Measurements from ENCODE around the gene ABLIM2. TPM values are rescaled to one million over a fixed set of nuclear protein-coding genes. Genes with fewer than 3 reads are reported as not detected.

Gene ABLIM2
- polyA plus RNA-seq, 2 donors, result 12.4 to 14.4 TPM

DNA sequence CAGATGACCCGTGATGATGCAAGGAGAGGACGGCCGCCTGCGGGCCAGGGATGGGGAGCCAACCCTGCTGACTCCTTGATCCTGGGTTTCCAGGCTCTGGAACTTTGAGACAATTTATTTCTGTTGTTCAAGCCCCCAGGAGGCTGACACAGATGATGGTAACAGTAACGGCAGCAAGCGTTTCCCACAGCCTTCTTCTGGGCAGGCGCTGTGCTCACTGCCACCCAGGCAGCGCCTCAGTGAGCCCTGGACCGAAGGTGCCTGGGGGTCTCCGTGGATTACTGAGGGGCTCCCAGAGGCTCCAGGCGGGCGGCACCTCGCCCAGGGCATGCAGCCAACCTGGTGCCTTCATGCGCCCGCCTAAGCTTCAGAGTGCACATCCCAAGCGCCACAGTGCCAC lies 115.0 kb downstream of the ABLIM2 start:
- WGBS, 2 donors, result 87 to 88% methylated on average over 16 of the region's 16 CpGs
- Histone ChIP-seq H3K36me3 (ENCODE audit: control insufficient read depth in 2 of 2, insufficient read depth in 2 of 2, low read length in 1 of 2) (peaks cover 0 to 7% of the 10 kb centered on the region in 2 donors), H3K27ac (ENCODE audit: low read depth in 2 of 2, low read length in 1 of 2) (no peak overlapping the region), H3K9me3 (ENCODE audit: control insufficient read depth in 2 of 2, insufficient read depth in 1 of 2, low read depth in 1 of 2, low read length in 1 of 2) (no peaks in the 10 kb centered on the region), H3K27me3 (ENCODE audit: control insufficient read depth in 1 of 2, insufficient read depth in 2 of 2, low read length in 2 of 2) (no peaks in the 10 kb centered on the region), H3K4me1 (ENCODE audit: control insufficient read depth in 2 of 2, insufficient read depth in 2 of 2, low read length in 1 of 2) (no peaks in the 10 kb centered on the region), H3K4me3 (ENCODE audit: low read depth in 1 of 2, low read length in 2 of 2) (no peak overlapping the region)

- H3K4me1 ChIP-seq (ENCODE audit: control insufficient read depth in 2 of 2, insufficient read depth in 2 of 2, low read length in 1 of 2), result no peaks in the 10 kb centered on the region
- H3K27ac ChIP-seq (ENCODE audit: low read depth in 2 of 2, low read length in 1 of 2), result no peak overlapping the region
- no peaks in the 10 kb centered on the region for H3K27me3 ChIP-seq (ENCODE audit: control insufficient read depth in 1 of 2, insufficient read depth in 2 of 2, low read length in 2 of 2)
- WGBS, 2 donors, result 82 to 87% methylated on average over 11 of the region's 11 CpGs
- H3K4me3 ChIP-seq (ENCODE audit: low read depth in 1 of 2, low read length in 2 of 2), result no peak overlapping the region
- peaks cover 0 to 7% of the 10 kb centered on the region in 2 donors for H3K36me3 ChIP-seq (ENCODE audit: control insufficient read depth in 2 of 2, insufficient read depth in 2 of 2, low read length in 1 of 2)
- no peaks in the 10 kb centered on the region for H3K9me3 ChIP-seq (ENCODE audit: control insufficient read depth in 2 of 2, insufficient read depth in 1 of 2, low read depth in 1 of 2, low read length in 1 of 2)
Measured at GRCh38 chr4:8041868-8042267, 116.7 kb downstream of the ABLIM2 start.

GRCh38 chr4:8041172-8041571 lies 117.4 kb downstream of the ABLIM2 start:
- Histone ChIP-seq H3K9me3 (ENCODE audit: control insufficient read depth in 2 of 2, insufficient read depth in 1 of 2, low read depth in 1 of 2, low read length in 1 of 2) (no peaks in the 10 kb centered on the region), H3K36me3 (ENCODE audit: control insufficient read depth in 2 of 2, insufficient read depth in 2 of 2, low read length in 1 of 2) (peaks cover 0 to 7% of the 10 kb centered on the region in 2 donors), H3K4me1 (ENCODE audit: control insufficient read depth in 2 of 2, insufficient read depth in 2 of 2, low read length in 1 of 2) (no peaks in the 10 kb centered on the region), H3K4me3 (ENCODE audit: low read depth in 1 of 2, low read length in 2 of 2) (no peak overlapping the region), H3K27ac (ENCODE audit: low read depth in 2 of 2, low read length in 1 of 2) (no peak overlapping the region), H3K27me3 (ENCODE audit: control insufficient read depth in 1 of 2, insufficient read depth in 2 of 2, low read length in 2 of 2) (no peaks in the 10 kb centered on the region)
- WGBS, 2 donors, result 93 to 95% methylated on average over 7 of the region's 7 CpGs

- no peaks in the 10 kb centered on the region for H3K4me1 ChIP-seq (ENCODE audit: control insufficient read depth in 2 of 2, insufficient read depth in 2 of 2, low read length in 1 of 2)
- H3K4me3 ChIP-seq (ENCODE audit: low read depth in 1 of 2, low read length in 2 of 2), result no peak overlapping the region
- no peaks in the 10 kb centered on the region for H3K27me3 ChIP-seq (ENCODE audit: control insufficient read depth in 1 of 2, insufficient read depth in 2 of 2, low read length in 2 of 2)
- H3K9me3 ChIP-seq (ENCODE audit: control insufficient read depth in 2 of 2, insufficient read depth in 1 of 2, low read depth in 1 of 2, low read length in 1 of 2), result no peaks in the 10 kb centered on the region
- H3K36me3 ChIP-seq (ENCODE audit: control insufficient read depth in 2 of 2, insufficient read depth in 2 of 2, low read length in 1 of 2), result peaks cover 0 to 11% of the 10 kb centered on the region in 2 donors
- WGBS, 2 donors, result 82 to 83% methylated on average over 7 of the region's 7 CpGs
- no peak overlapping the region for H3K27ac ChIP-seq (ENCODE audit: low read depth in 2 of 2, low read length in 1 of 2)
Measured at GRCh38 chr4:8040607-8041006, 118.0 kb downstream of the ABLIM2 start.

GRCh38 chr4:8039853-8040252 lies 118.8 kb downstream of the ABLIM2 start:
- Histone ChIP-seq H3K4me1 (ENCODE audit: control insufficient read depth in 2 of 2, insufficient read depth in 2 of 2, low read length in 1 of 2) (no peaks in the 10 kb centered on the region), H3K4me3 (ENCODE audit: low read depth in 1 of 2, low read length in 2 of 2) (no peak overlapping the region), H3K9me3 (ENCODE audit: control insufficient read depth in 2 of 2, insufficient read depth in 1 of 2, low read depth in 1 of 2, low read length in 1 of 2) (no peaks in the 10 kb centered on the region), H3K27me3 (ENCODE audit: control insufficient read depth in 1 of 2, insufficient read depth in 2 of 2, low read length in 2 of 2) (no peaks in the 10 kb centered on the region), H3K27ac (ENCODE audit: low read depth in 2 of 2, low read length in 1 of 2) (no peak overlapping the region), H3K36me3 (ENCODE audit: control insufficient read depth in 2 of 2, insufficient read depth in 2 of 2, low read length in 1 of 2) (peaks cover 0 to 11% of the 10 kb centered on the region in 2 donors)
- WGBS, 2 donors, result 84 to 88% methylated on average over 11 of the region's 11 CpGs

GRCh38 chr4:8039290-8039689 lies 119.3 kb downstream of the ABLIM2 start:
- 41 to 42% methylated on average over 6 of the region's 6 CpGs for WGBS, 2 donors
- no peaks in the 10 kb centered on the region for H3K9me3 ChIP-seq (ENCODE audit: control insufficient read depth in 2 of 2, insufficient read depth in 1 of 2, low read depth in 1 of 2, low read length in 1 of 2)
- peaks cover 0 to 11% of the 10 kb centered on the region in 2 donors for H3K36me3 ChIP-seq (ENCODE audit: control insufficient read depth in 2 of 2, insufficient read depth in 2 of 2, low read length in 1 of 2)
- no peak overlapping the region for H3K4me3 ChIP-seq (ENCODE audit: low read depth in 1 of 2, low read length in 2 of 2)
- H3K4me1 ChIP-seq (ENCODE audit: control insufficient read depth in 2 of 2, insufficient read depth in 2 of 2, low read length in 1 of 2), result no peaks in the 10 kb centered on the region
- no peak overlapping the region for H3K27ac ChIP-seq (ENCODE audit: low read depth in 2 of 2, low read length in 1 of 2)
- H3K27me3 ChIP-seq (ENCODE audit: control insufficient read depth in 1 of 2, insufficient read depth in 2 of 2, low read length in 2 of 2), result no peaks in the 10 kb centered on the region

GRCh38 chr4:8038719-8039251 lies 119.8 kb downstream of the ABLIM2 start:
- Histone ChIP-seq H3K27ac (ENCODE audit: low read depth in 2 of 2, low read length in 1 of 2) (no peak overlapping the region), H3K27me3 (ENCODE audit: control insufficient read depth in 1 of 2, insufficient read depth in 2 of 2, low read length in 2 of 2) (no peaks in the 10 kb centered on the region), H3K9me3 (ENCODE audit: control insufficient read depth in 2 of 2, insufficient read depth in 1 of 2, low read depth in 1 of 2, low read length in 1 of 2) (peaks cover 0 to 4% of the 10 kb centered on the region in 2 donors), H3K4me1 (ENCODE audit: control insufficient read depth in 2 of 2, insufficient read depth in 2 of 2, low read length in 1 of 2) (no peaks in the 10 kb centered on the region), H3K36me3 (ENCODE audit: control insufficient read depth in 2 of 2, insufficient read depth in 2 of 2, low read length in 1 of 2) (peaks cover 0 to 12% of the 10 kb centered on the region in 2 donors), H3K4me3 (ENCODE audit: low read depth in 1 of 2, low read length in 2 of 2) (no peak overlapping the region)
- 73 to 77% methylated on average over 7 of the region's 7 CpGs for WGBS, 2 donors

GRCh38 chr4:8038083-8038482 lies 120.5 kb downstream of the ABLIM2 start:
- WGBS, 2 donors, result 85 to 92% methylated on average over 2 of the region's 2 CpGs
- Histone ChIP-seq H3K36me3 (ENCODE audit: control insufficient read depth in 2 of 2, insufficient read depth in 2 of 2, low read length in 1 of 2) (peaks cover 0 to 6% of the 10 kb centered on the region in 2 donors), H3K4me3 (ENCODE audit: low read depth in 1 of 2, low read length in 2 of 2) (no peak overlapping the region)

DNA sequence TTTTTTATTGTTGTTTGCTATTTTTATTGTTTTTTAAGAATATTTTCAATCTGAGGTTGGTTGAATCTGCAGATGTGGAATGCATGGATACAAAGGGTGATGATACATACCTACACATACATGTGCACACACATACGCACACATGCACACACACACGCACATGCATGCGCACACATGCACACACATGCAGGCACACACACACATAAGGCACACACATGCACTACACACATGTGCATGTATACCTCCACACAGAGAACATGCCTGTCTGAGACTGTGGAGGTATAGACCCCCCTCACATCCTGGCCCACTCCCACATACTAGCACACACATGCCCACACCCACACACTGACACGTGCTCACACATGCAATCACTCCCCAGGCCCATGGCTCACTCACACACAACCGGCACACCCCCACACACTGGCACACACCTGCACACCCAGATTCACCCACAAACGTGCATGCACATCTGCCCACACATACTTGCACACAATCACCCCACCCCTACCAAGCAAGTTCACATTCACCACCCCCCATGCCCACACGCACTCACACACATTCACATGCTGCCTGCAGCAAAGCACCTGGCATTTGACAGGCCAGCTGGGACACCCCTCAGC lies 121.4 kb downstream of the ABLIM2 start:
- Histone ChIP-seq H3K4me1 (ENCODE audit: control insufficient read depth in 2 of 2, insufficient read depth in 2 of 2, low read length in 1 of 2) (no peaks in the 10 kb centered on the region), H3K36me3 (ENCODE audit: control insufficient read depth in 2 of 2, insufficient read depth in 2 of 2, low read length in 1 of 2) (peaks cover 0 to 6% of the 10 kb centered on the region in 2 donors), H3K9me3 (ENCODE audit: control insufficient read depth in 2 of 2, insufficient read depth in 1 of 2, low read depth in 1 of 2, low read length in 1 of 2) (peaks cover 0 to 6% of the 10 kb centered on the region in 2 donors), H3K4me3 (ENCODE audit: low read depth in 1 of 2, low read length in 2 of 2) (no peak overlapping the region), H3K27me3 (ENCODE audit: control insufficient read depth in 1 of 2, insufficient read depth in 2 of 2, low read length in 2 of 2) (no peaks in the 10 kb centered on the region), H3K27ac (ENCODE audit: low read depth in 2 of 2, low read length in 1 of 2) (no peak overlapping the region)
- 75 to 78% methylated on average over 7 of the region's 7 CpGs for WGBS, 2 donors

More at GRCh38 chr4:8038083-8038482, 120.5 kb downstream of the ABLIM2 start:
- no peaks in the 10 kb centered on the region for H3K4me1 ChIP-seq (ENCODE audit: control insufficient read depth in 2 of 2, insufficient read depth in 2 of 2, low read length in 1 of 2)
- no peak overlapping the region for H3K27ac ChIP-seq (ENCODE audit: low read depth in 2 of 2, low read length in 1 of 2)
- peaks cover 0 to 6% of the 10 kb centered on the region in 2 donors for H3K9me3 ChIP-seq (ENCODE audit: control insufficient read depth in 2 of 2, insufficient read depth in 1 of 2, low read depth in 1 of 2, low read length in 1 of 2)
- no peaks in the 10 kb centered on the region for H3K27me3 ChIP-seq (ENCODE audit: control insufficient read depth in 1 of 2, insufficient read depth in 2 of 2, low read length in 2 of 2)

DNA sequence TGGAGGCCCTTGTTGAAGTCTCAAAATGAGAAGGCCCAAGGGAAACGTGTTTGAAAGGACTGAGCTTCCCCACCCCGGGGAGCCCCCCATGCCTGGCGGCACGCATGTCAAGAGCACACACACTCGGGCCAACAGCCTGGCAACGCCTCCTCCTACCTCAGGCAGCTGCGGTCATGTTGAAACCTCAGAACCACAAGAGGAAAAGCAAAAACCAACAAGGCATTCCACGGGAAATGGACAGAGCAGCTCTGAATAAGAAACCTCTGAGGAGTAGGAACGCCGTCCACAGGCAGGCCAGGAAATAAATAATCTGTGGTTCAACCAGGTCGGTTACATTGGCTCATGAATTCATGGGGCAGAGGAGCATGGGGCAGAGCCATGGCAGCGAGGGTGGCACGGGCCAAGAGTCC lies 123.2 kb downstream of the ABLIM2 start:
- H3K4me3 ChIP-seq (ENCODE audit: low read depth in 1 of 2, low read length in 2 of 2), result no peak overlapping the region
- H3K9me3 ChIP-seq (ENCODE audit: control insufficient read depth in 2 of 2, insufficient read depth in 1 of 2, low read depth in 1 of 2, low read length in 1 of 2), result peaks cover 0 to 6% of the 10 kb centered on the region in 2 donors
- H3K4me1 ChIP-seq (ENCODE audit: control insufficient read depth in 2 of 2, insufficient read depth in 2 of 2, low read length in 1 of 2), result peaks cover 2 to 5% of the 10 kb centered on the region in 2 donors
- 68 to 73% methylated on average over 13 of the region's 13 CpGs for WGBS, 2 donors
- H3K27me3 ChIP-seq (ENCODE audit: control insufficient read depth in 1 of 2, insufficient read depth in 2 of 2, low read length in 2 of 2), result no peaks in the 10 kb centered on the region
- no peak overlapping the region for H3K27ac ChIP-seq (ENCODE audit: low read depth in 2 of 2, low read length in 1 of 2)
- H3K36me3 ChIP-seq (ENCODE audit: control insufficient read depth in 2 of 2, insufficient read depth in 2 of 2, low read length in 1 of 2), result peaks cover 0 to 16% of the 10 kb centered on the region in 2 donors

All from esophagus (tissue), 2 donors.